ENCODE data around the gene GATAD2A.

DNA sequence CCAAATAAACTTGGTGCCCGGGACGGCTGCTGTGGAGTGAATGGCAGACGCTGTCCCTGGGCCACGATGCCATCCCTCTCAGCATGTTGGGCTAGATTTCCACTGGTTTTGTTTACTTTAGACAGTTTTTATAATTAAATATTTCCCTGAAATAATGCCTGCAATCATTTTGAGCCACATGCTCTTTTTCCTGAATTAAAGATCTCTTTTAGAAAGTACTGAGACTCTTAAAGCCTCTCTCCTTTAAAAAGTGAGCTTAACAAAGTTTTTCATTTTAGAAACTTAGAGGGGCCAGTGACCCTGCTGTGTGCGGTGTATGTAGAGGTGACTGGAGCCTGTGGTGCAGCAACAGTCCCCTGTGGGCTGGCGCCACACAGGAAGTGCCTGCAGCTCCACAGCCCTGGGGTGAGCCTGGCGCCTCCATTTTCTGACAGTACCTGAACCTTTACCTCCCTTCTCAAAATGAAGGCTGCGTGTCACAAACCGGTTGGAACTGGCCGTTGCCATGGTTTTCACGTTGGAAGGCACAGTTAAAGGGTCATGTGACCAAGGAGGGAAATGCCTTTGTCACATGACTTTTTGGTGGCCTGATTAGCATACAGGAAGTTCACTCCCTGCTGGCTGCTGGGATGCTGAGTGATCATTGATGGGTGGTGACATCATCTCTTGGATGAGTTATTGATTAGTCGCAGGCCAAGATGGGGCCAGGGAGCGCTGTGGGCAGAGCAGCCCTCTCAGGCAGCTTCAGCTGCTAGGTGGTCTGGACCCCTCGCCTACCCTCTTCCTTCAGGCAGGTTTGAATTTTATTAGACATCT lies 83.6 kb downstream of the GATAD2A start:
- TF ChIP-seq, protein P1, sequence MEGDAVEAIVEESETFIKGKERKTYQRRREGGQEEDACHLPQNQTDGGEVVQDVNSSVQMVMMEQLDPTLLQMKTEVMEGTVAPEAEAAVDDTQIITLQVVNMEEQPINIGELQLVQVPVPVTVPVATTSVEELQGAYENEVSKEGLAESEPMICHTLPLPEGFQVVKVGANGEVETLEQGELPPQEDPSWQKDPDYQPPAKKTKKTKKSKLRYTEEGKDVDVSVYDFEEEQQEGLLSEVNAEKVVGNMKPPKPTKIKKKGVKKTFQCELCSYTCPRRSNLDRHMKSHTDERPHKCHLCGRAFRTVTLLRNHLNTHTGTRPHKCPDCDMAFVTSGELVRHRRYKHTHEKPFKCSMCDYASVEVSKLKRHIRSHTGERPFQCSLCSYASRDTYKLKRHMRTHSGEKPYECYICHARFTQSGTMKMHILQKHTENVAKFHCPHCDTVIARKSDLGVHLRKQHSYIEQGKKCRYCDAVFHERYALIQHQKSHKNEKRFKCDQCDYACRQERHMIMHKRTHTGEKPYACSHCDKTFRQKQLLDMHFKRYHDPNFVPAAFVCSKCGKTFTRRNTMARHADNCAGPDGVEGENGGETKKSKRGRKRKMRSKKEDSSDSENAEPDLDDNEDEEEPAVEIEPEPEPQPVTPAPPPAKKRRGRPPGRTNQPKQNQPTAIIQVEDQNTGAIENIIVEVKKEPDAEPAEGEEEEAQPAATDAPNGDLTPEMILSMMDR (IDR thresholded peaks at IDR 0.05 in 4 of 5, conservative IDR thresholded peaks at IDR 0.05 in 1 of 5): no peak
- no peak for TF ChIP-seq POLR2A (IDR thresholded peaks at IDR 0.05)
